Spinal cord (tissue), 10 donors: ENCODE results near the gene PLOD1. TPM values are rescaled to one million over a fixed set of nuclear protein-coding genes. Genes with fewer than 3 reads are reported as not detected.

Experiments
- DNase-seq, 6 donors: peaks; one replicate each; pipeline versions ENCODE4 v3.0.0 to v3.0.0-alpha.2; 2013 to 2015; ENCODE audit warnings: low spot score in 6 of 6, low read depth in 4 of 6
- H3K27ac ChIP-seq: one replicate; pipeline ENCODE4 v1.5.1; 2013; ENCODE audit warnings: low read depth, low read length, control low read depth
- H3K27me3 ChIP-seq: one replicate; pipeline ENCODE4 v1.6.1; 2013; ENCODE audit warnings: low read length; ENCODE audit not compliant: control insufficient read depth, insufficient read depth
- H3K36me3 ChIP-seq: one replicate; pipeline ENCODE4 v1.6.1; 2013; ENCODE audit warnings: low read length; ENCODE audit not compliant: control insufficient read depth, insufficient read depth
- H3K4me1 ChIP-seq: one replicate; pipeline ENCODE4 v1.6.1; 2013; ENCODE audit warnings: low read length; ENCODE audit not compliant: control insufficient read depth, insufficient read depth
- H3K4me3 ChIP-seq: one replicate; pipeline ENCODE4 v1.5.1; 2013; ENCODE audit warnings: low read depth, low read length, control low read depth
- H3K9me3 ChIP-seq: one replicate; pipeline ENCODE4 v1.6.1; 2013; ENCODE audit warnings: low read length; ENCODE audit not compliant: control insufficient read depth, insufficient read depth
- WGBS: methylation state at CpG from one replicate; pipeline ENCODE4 v1.1.5; 2013; ENCODE audit warnings: missing lambda C conversion rate; ENCODE audit not compliant: insufficient coverage; 5-methylcytosine and 5-hydroxymethylcytosine counted together
- polyA plus RNA-seq, 2 donors: library from polyadenylated mRNA; unstranded; fragments of 120-200 nt; gene quantifications; one replicate each; pipeline ENCODE4 v1.2.1, GENCODE V29; 2013; ENCODE audit not compliant: insufficient read length in 2 of 2
- small RNA-seq: library from RNA; depleted of rRNA; stranded (forward); fragments of <200 nt; gene quantifications from one replicate; pipeline ENCODE3, GENCODE V24; 2014; ENCODE audit warnings: low replicate concordance
- total RNA-seq, 2 donors: library from RNA; depleted of rRNA in 1 of 2; stranded (reverse); fragments of 120-200 nt in 1 of 2; fragments of >200 nt in 1 of 2; gene quantifications; one replicate each; pipeline versions ENCODE4 v1.2.3 to v1.2.4, GENCODE V29; 2013 to 2014
- donor health status: healthy.

Gene PLOD1
- total and polyA plus RNA-seq, 4 donors: 47.7 to 108 (median 73.2) TPM

DNA sequence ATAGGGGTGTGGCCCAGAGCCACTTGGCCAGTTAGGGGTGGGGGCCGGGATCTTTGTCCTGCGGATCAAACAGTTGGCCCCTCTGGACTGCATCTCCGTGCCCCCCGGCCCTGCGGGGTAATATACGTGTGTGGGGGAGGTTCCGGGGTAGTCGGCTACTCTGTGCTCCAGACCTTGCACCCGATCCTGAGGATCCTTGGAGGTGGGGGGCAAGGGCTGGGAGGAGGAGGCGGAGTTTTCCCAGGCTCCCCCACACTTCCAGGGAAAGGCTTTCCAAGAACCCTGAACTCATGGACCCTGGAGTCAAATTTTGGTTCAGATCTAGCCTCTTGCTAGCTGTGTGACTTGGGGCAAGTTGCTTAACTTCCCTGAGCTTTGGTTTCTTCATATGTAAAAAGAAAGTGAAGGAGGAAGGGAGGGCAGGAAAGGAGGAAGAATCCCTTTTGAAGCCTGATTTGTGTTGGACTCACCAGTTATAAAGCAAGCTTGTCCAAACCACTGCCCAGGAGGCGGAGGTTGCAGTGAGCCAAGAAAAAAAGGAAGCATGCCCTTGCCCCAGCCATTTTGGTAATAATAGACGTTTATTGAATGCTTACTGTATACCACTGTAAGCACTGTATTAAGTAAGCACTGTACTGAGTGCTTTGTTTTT lies 85.5 kb downstream of the PLOD1 start:
- H3K27me3 ChIP-seq: no peaks in the 10 kb centered on the region
- H3K4me1 ChIP-seq: peaks cover 22% of the 10 kb centered on the region
- no peaks in the 10 kb centered on the region for H3K9me3 ChIP-seq
- H3K27ac ChIP-seq: peak overlapping the region; percentile 54
- DNase-seq: peak in 2 of 6 donors; percentile 6 to 23
- 0% methylated on average over 5 of the region's 12 CpGs for WGBS
- H3K4me3 ChIP-seq: peak overlapping the region; percentile 86
- peaks cover 29% of the 10 kb centered on the region for H3K36me3 ChIP-seq

DNA sequence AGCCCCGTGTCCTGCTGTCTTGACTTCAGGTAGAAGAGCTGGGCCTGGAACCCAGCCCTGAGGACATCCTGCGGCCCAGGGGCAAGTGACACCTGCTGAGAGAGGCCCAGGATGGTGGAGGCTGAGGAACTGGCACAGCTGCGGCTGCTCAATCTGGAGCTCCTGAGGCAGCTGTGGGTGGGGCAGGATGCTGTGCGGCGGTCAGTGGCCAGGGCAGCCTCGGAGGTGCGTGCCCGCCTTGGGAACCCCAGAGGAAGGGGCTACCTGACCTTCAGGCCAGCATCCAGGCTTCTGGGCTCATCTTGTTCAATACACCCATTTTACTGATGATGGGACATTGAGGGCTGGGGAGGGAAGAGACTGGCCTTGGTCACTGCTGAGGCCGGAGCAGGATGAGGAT lies 87.1 kb downstream of the PLOD1 start:
- Histone ChIP-seq H3K4me1 (peaks cover 22% of the 10 kb centered on the region), H3K27me3 (no peaks in the 10 kb centered on the region), H3K4me3 (no peak overlapping the region), H3K27ac (no peak overlapping the region), H3K9me3 (no peaks in the 10 kb centered on the region), H3K36me3 (peaks cover 43% of the 10 kb centered on the region)
- DNase-seq: no peak
- 98% methylated on average over 9 of the region's 9 CpGs for WGBS

DNA sequence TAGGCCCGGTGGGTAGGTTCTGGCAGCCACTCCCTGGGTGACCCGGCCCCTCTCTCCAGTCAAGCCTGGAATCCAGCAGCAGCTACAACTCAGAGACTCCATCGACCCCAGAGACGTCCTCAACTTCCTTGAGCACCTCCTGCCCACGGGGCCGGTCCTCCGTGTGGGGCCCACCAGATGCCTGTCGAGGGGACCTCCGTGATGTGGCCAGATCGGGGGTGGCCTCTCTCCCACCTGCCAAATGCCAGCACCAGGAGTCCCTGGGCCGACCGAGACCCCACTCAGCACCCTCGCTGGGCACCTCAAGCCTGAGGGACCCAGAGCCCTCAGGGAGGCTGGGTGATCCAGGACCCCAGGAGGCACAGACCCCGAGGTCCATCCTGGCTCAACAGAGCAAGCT lies 87.5 kb downstream of the PLOD1 start:
- 94% methylated on average over 13 of the region's 14 CpGs for WGBS
- Histone ChIP-seq H3K27ac (no peak overlapping the region), H3K9me3 (no peaks in the 10 kb centered on the region), H3K36me3 (peaks cover 47% of the 10 kb centered on the region), H3K27me3 (no peaks in the 10 kb centered on the region), H3K4me3 (no peak overlapping the region), H3K4me1 (peaks cover 22% of the 10 kb centered on the region)
- no peak for DNase-seq

Small RNA genes within 50 kb of the gene (small RNA-seq; reads per million reads assigned to genes)
- gene AL096840.1: not detected
- not detected for gene RF00019
- 6.3 reads per million, percentile 95 among the genes with 10 or more reads in this experiment for gene RNU5E-4P

Other genes with a start within 250 kb of the PLOD1 start
- 1 to 10 TPM; 5.8 to 6.3 TPM for gene DRAXIN, start 243.0 kb upstream of the PLOD1 start, total RNA-seq
- gene DRAXIN, start 243.0 kb upstream of the PLOD1 start, polyA plus RNA-seq: 10 to 100 TPM; 11.4 to 18.3 TPM
- 10 to 100 TPM; 11.8 to 45.1 TPM for gene AGTRAP, start 198.6 kb upstream of the PLOD1 start, total RNA-seq
- gene AGTRAP, start 198.6 kb upstream of the PLOD1 start, polyA plus RNA-seq: 10 to 100 TPM; 19.3 to 24.1 TPM
- gene C1orf167, start 172.5 kb upstream of the PLOD1 start, total RNA-seq: 1 to 10 TPM in 1 of 2 donors, under 1 TPM in 1; 0.30 to 4.7 TPM
- gene C1orf167, start 172.5 kb upstream of the PLOD1 start, polyA plus RNA-seq: under 1 TPM in 1 of 2 donors, not detected in 1; 0.23 TPM
- 10 to 100 TPM; 25.8 to 49.1 TPM for gene MTHFR, start 128.8 kb upstream of the PLOD1 start, total RNA-seq
- 10 to 100 TPM; 20.9 to 36.2 TPM for gene MTHFR, start 128.8 kb upstream of the PLOD1 start, polyA plus RNA-seq
- 10 to 100 TPM; 16.5 to 17.1 TPM for gene CLCN6, start 128.5 kb upstream of the PLOD1 start, total RNA-seq
- 10 to 100 TPM; 36.8 to 49.3 TPM for gene CLCN6, start 128.5 kb upstream of the PLOD1 start, polyA plus RNA-seq
- gene NPPA, start 86.9 kb upstream of the PLOD1 start, total RNA-seq: under 1 TPM; 0.61 to 0.99 TPM
- 1 to 10 TPM; 4.7 to 5.0 TPM for gene NPPA, start 86.9 kb upstream of the PLOD1 start, polyA plus RNA-seq
- gene NPPB, start 75.8 kb upstream of the PLOD1 start, total RNA-seq: 1 to 10 TPM in 1 of 2 donors, under 1 TPM in 1; 0.83 to 1.5 TPM
- 1 to 10 TPM; 3.1 to 4.5 TPM for gene NPPB, start 75.8 kb upstream of the PLOD1 start, polyA plus RNA-seq
- 10 to 100 TPM; 18.0 to 33.8 TPM for gene KIAA2013, start 8.3 kb upstream of the PLOD1 start, total RNA-seq
- gene KIAA2013, start 8.3 kb upstream of the PLOD1 start, polyA plus RNA-seq: 10 to 100 TPM; 35.3 to 35.4 TPM
- gene MFN2, start 45.7 kb downstream of the PLOD1 start, total RNA-seq: 10 to 100 TPM; 47.5 to 65.6 TPM
- gene MFN2, start 45.7 kb downstream of the PLOD1 start, polyA plus RNA-seq: 10 to 100 TPM; 79.2 to 79.7 TPM
- gene MIIP, start 84.8 kb downstream of the PLOD1 start, total RNA-seq: 10 to 100 TPM; 18.7 to 34.4 TPM
- 10 to 100 TPM; 54.4 to 62.3 TPM for gene MIIP, start 84.8 kb downstream of the PLOD1 start, polyA plus RNA-seq
- under 1 TPM; 0.11 to 0.20 TPM for gene TNFRSF8, start 128.6 kb downstream of the PLOD1 start, total RNA-seq
- gene TNFRSF8, start 128.6 kb downstream of the PLOD1 start, polyA plus RNA-seq: under 1 TPM in 1 of 2 donors, not detected in 1; 0.12 TPM
- 10 to 100 TPM in 1 of 2 donors, 1 to 10 TPM in 1; 9.6 to 14.1 TPM for gene TNFRSF1B, start 232.3 kb downstream of the PLOD1 start, total RNA-seq
- 10 to 100 TPM in 1 of 2 donors, 1 to 10 TPM in 1; 9.7 to 10.8 TPM for gene TNFRSF1B, start 232.3 kb downstream of the PLOD1 start, polyA plus RNA-seq